Measurements from ENCODE around the gene ATOSB.

DNA sequence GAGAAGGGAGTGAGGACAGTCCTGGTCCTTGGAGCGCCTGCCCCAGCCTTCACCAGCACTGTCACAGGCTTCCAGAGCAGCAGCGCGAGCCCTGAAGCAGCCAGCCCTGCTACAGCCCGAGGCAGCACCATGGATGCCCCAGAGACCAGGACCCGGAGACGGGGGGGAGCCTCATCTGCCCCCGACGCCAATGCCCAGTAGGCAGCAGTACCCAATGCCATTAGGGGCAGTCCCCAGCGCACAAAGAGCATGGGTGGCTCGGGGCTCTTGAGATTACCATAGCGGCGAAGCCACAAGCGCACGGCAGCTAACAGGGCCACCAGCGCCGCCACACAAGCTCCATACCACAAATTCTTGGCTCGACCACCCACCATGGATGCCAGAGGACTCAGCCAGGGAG is 24.1 kb downstream of the ATOSB start:
- TF ChIP-seq POLR2A (IDR thresholded peaks at IDR 0.05), result no peak
- TF ChIP-seq CTCF (IDR thresholded peaks at IDR 0.05), result no peak

All from right lobe of liver (tissue), 4 donors.